ENCODE results near the gene PAM. TPM values are rescaled to one million over a fixed set of nuclear protein-coding genes. Genes with fewer than 3 reads are reported as not detected.

The PAM gene
- total and polyA plus RNA-seq, 2 of the 13 experiments (the other 11 are each of a cell fraction or from before 2014, with no cell fraction given), result 20.2 to 79.1 TPM

DNA sequence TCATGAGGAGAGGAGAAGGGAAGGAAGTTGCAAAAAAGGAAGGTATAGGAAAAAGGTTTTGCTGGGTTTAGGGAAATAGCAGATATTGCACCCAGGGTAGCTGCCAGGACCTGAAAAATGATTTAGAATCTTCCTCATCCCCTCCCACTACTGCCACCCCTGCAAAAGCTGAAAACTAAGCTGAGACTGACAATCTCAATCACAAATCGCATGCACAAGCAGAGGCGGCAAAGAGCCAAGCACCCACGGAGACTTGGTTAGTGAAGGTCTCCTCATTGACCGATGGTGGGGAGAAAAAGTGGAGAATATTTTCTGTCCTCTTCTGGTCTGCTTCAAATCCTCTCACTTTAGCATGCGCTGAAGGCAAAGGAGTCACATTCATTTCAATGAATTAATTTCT, 39.1 kb upstream of the PAM start (continued):
- TF ChIP-seq, protein P1, sequence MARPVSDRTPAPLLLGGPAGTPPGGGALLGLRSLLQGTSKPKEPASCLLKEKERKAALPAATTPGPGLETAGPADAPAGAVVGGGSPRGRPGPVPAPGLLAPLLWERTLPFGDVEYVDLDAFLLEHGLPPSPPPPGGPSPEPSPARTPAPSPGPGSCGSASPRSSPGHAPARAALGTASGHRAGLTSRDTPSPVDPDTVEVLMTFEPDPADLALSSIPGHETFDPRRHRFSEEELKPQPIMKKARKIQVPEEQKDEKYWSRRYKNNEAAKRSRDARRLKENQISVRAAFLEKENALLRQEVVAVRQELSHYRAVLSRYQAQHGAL (CRISPR knock-in tag; IDR thresholded peaks at IDR 0.05; ENCODE audit: not compliant biosample characterization), result no peak
- no peak for TF ChIP-seq ZNF761 (CRISPR knock-in tag; conservative IDR thresholded peaks at IDR 0.05)

DNA sequence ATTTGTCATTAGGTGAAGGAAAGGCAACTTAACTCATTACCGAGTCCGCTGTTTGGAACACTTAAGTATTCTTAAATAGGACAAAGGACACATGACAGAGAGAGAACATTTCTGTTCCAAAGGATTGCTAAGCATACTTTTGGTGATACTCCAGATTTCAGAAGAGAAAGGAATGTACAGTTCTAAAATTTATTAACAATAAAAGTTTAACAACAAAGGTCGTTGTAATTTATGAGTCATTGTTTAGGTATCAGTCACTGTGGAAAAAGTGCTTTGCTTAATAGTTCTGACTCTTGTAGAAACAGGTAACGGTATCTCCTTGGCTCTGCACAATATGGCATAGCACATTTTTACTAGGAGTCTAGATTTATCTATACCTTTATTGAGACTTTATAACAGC, 36.3 kb upstream of the PAM start:
- in situ Hi-C loops (cut with HindIII; ENCODE audit: extremely low pct_ligation_motif_present, low pct_unique_long_range_greater_than_20kb) (no loop called here), intact Hi-C loops (cut with micrococcal nuclease; ENCODE audit: unreplicated experiment) (no loop called here)
- Histone ChIP-seq H3K27me3 (ENCODE audit: control insufficient read depth in 1 of 2, insufficient read depth in 2 of 2, low read length in 2 of 2) (no peaks in the 10 kb centered on the region), H3K27ac (ENCODE audit: extremely low read length, insufficient read depth, low read length) (no peak overlapping the region), H3K9ac (ENCODE audit: insufficient read depth, low read depth, low read length) (no peak overlapping the region), H4K20me1 (ENCODE audit: insufficient read depth, low read length) (no peaks in the 10 kb centered on the region), H3K79me2 (ENCODE audit: insufficient read depth, low read length) (no peaks in the 10 kb centered on the region), H3K9me3 (ENCODE audit: low read length) (no peaks in the 10 kb centered on the region), H3K4me3 (replicated peaks in 1 of 3; ENCODE audit: insufficient read depth in 1 of 3, low read depth in 2 of 3, low read length in 3 of 3) (no peak overlapping the region), H3K36me3 (replicated peaks in 1 of 2; ENCODE audit: control insufficient read depth in 1 of 2, insufficient read depth in 2 of 2, low read length in 2 of 2) (no peaks in the 10 kb centered on the region), H2AFZ (ENCODE audit: low read length) (no peak overlapping the region), H3K4me2 (ENCODE audit: low read depth, low read length) (no peak overlapping the region), H3K4me1 (ENCODE audit: insufficient read depth, low read length) (no peaks in the 10 kb centered on the region)
- no TSS peak for BruUV-seq (replicated peaks)
- 43% methylated on average over 4 of the region's 4 CpGs for WGBS (ENCODE audit: low lambda C conversion rate)
- POLR2A ChIA-PET, result no interaction called here
- DNase-seq (ENCODE audit: low spot score) (no peak), FAIRE-seq (no peak), ATAC-seq (no peak)
- no peak for TF ChIP-seq ZNF383 (CRISPR knock-in tag; IDR thresholded peaks at IDR 0.05; ENCODE audit: borderline replicate concordance)
- no peak for TF ChIP-seq HNRNPH1 (optimal IDR thresholded peaks at IDR 0.05; ENCODE audit: low read depth, low read length)
- TF ChIP-seq, protein P2, sequence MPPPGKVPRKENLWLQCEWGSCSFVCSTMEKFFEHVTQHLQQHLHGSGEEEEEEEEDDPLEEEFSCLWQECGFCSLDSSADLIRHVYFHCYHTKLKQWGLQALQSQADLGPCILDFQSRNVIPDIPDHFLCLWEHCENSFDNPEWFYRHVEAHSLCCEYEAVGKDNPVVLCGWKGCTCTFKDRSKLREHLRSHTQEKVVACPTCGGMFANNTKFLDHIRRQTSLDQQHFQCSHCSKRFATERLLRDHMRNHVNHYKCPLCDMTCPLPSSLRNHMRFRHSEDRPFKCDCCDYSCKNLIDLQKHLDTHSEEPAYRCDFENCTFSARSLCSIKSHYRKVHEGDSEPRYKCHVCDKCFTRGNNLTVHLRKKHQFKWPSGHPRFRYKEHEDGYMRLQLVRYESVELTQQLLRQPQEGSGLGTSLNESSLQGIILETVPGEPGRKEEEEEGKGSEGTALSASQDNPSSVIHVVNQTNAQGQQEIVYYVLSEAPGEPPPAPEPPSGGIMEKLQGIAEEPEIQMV (CRISPR knock-in tag; IDR thresholded peaks at IDR 0.05; ENCODE audit: low read depth), result no peak
- no peak for TF ChIP-seq ZFP37 (CRISPR knock-in tag; IDR thresholded peaks at IDR 0.05; ENCODE audit: borderline replicate concordance)
- TF ChIP-seq SSRP1 (CRISPR knock-in tag; IDR thresholded peaks at IDR 0.05), result no peak
- no peak for TF ChIP-seq YY1 (IDR thresholded peaks at IDR 0.05; ENCODE audit: insufficient read depth, insufficient replicate concordance, low read depth, low read length)
- no peak for TF ChIP-seq MBD4 (IDR thresholded peaks at IDR 0.05; ENCODE audit: borderline replicate concordance, low read length)
- TF ChIP-seq ZBTB3 (CRISPR knock-in tag; IDR thresholded peaks at IDR 0.05; ENCODE audit: borderline replicate concordance, low read depth), result no peak
- no peak for TF ChIP-seq IKZF4 (CRISPR knock-in tag; IDR thresholded peaks at IDR 0.05; ENCODE audit: borderline replicate concordance, low read depth, not compliant biosample characterization)
- no peak for TF ChIP-seq NRL (CRISPR knock-in tag; IDR thresholded peaks at IDR 0.05; ENCODE audit: borderline replicate concordance)
- TF ChIP-seq, protein P3, sequence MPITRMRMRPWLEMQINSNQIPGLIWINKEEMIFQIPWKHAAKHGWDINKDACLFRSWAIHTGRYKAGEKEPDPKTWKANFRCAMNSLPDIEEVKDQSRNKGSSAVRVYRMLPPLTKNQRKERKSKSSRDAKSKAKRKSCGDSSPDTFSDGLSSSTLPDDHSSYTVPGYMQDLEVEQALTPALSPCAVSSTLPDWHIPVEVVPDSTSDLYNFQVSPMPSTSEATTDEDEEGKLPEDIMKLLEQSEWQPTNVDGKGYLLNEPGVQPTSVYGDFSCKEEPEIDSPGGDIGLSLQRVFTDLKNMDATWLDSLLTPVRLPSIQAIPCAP (CRISPR knock-in tag; IDR thresholded peaks at IDR 0.05; ENCODE audit: low read depth), result no peak
- no peak for TF ChIP-seq ZSCAN31 (CRISPR knock-in tag; IDR thresholded peaks at IDR 0.05; ENCODE audit: low read depth)
- TF ChIP-seq ZNF496 (CRISPR knock-in tag; IDR thresholded peaks at IDR 0.05; ENCODE audit: insufficient replicate concordance), result no peak
- TF ChIP-seq, protein P4, sequence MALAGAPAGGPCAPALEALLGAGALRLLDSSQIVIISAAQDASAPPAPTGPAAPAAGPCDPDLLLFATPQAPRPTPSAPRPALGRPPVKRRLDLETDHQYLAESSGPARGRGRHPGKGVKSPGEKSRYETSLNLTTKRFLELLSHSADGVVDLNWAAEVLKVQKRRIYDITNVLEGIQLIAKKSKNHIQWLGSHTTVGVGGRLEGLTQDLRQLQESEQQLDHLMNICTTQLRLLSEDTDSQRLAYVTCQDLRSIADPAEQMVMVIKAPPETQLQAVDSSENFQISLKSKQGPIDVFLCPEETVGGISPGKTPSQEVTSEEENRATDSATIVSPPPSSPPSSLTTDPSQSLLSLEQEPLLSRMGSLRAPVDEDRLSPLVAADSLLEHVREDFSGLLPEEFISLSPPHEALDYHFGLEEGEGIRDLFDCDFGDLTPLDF (CRISPR knock-in tag; IDR thresholded peaks at IDR 0.05), result no peak
- CTCF ChIA-PET (ENCODE audit: low intra/inter-chr PET ratio, low total read pairs), result no interaction called here
